Measurements from ENCODE around the gene USP17L30.
A peak's percentile ranks its signal among the peaks of the same experiment; 100 is the strongest.
"Not testable (repeated sequence)": the region's sequence is repeated elsewhere in the genome, so short reads cannot be mapped to it uniquely, and the experiment has no call there.

The USP17L30 gene

GRCh38 chr4:9362829-9363228 lies at the start of gene USP17L30:
Gene USP17L30, plus strand, starts transcription at chr4:9363129. Its CDS starts 0 bp downstream, at chr4:9363129.
- not testable (repeated sequence) for DNase-seq (ENCODE audit: low read depth in 3 of 3)

- not testable (repeated sequence) for DNase-seq (ENCODE audit: low read depth in 3 of 3)
Observed at GRCh38 chr4:9324191-9324590, 38.7 kb upstream of the USP17L30 start.

GRCh38 chr4:9324865-9325264 lies 38.1 kb upstream of the USP17L30 start, which contains the start of gene USP17L24:
Gene USP17L24, plus strand, starts transcription at chr4:9325165. Its CDS starts 0 bp downstream, at chr4:9325165.
- not testable (repeated sequence) for DNase-seq (ENCODE audit: low read depth in 3 of 3)

DNA sequence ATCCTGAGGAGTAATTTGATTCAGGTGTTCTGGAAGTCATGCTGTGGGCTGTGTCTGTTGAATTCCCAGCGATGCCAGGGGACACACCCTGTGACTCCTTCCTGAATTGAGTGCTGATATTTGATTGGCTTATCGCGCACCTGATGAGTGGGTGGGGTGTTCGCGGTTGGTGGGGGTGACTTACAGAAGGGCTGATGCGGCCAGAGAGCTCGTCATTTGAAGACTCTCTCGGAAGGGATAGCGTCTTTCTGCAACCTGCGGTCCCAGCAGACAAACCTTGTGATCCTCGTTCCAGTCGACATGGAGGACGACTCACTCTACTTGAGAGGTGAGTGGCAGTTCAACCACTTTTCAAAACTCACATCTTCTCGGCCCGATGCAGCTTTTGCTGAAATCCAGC lies 33.3 kb upstream of the USP17L30 start, which contains the start of gene USP17L25:
TSS of gene USP17L25 (plus strand) at position 301 of the 400 bp plus-strand sequence. CDS start at position 301, 0 bp downstream.
- not testable (repeated sequence) for DNase-seq (ENCODE audit: low read depth in 3 of 3)

- DNase-seq (ENCODE audit: low read depth in 3 of 3), result not testable (repeated sequence)
Observed at GRCh38 chr4:9334358-9334757, 28.6 kb upstream of the USP17L30 start, which contains the start of gene USP17L26. Gene USP17L26, plus strand, starts transcription at chr4:9334658. Its CDS starts 0 bp downstream, at chr4:9334658.

GRCh38 chr4:9339103-9339502 lies 23.8 kb upstream of the USP17L30 start, which contains the start of gene USP17L5:
Gene USP17L5, plus strand, starts transcription at chr4:9339403. Its CDS starts 0 bp downstream, at chr4:9339403.
- DNase-seq (ENCODE audit: low read depth in 3 of 3), result not testable (repeated sequence)

DNA sequence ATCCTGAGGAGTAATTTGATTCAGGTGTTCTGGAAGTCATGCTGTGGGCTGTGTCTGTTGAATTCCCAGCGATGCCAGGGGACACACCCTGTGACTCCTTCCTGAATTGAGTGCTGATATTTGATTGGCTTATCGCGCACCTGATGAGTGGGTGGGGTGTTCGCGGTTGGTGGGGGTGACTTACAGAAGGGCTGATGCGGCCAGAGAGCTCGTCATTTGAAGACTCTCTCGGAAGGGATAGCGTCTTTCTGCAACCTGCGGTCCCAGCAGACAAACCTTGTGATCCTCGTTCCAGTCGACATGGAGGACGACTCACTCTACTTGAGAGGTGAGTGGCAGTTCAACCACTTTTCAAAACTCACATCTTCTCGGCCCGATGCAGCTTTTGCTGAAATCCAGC lies 19.1 kb upstream of the USP17L30 start, which contains the start of gene USP17L27:
TSS of gene USP17L27 (plus strand) at position 301 of the 400 bp plus-strand sequence. CDS start at position 301, 0 bp downstream.
- DNase-seq (ENCODE audit: low read depth in 3 of 3), result not testable (repeated sequence)

GRCh38 chr4:9348593-9348992 lies 14.3 kb upstream of the USP17L30 start, which contains the start of gene USP17L28:
Gene USP17L28, plus strand, starts transcription at chr4:9348893. Its CDS starts 0 bp downstream, at chr4:9348893.
- DNase-seq (ENCODE audit: low read depth in 3 of 3), result not testable (repeated sequence)

DNA sequence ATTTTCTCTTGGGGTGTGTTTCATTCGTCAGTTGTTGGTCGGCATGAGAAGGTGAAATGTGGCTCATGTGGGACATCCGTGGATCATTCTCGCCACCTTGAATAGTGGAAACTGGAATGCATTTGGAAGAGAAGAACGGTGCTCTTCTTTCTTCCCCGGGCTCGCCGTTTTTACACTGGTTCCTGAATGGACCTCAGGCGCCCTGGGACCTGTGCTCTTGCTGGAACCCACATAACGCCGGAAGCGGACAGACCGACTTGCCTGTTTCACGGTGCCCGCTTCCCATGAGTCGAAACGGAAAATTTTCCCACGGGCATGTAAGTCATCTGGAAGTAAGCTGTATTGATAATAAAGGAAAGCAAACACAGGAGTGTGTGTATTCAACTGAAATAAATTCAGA lies 12.1 kb upstream of the USP17L30 start:
- not testable (repeated sequence) for DNase-seq (ENCODE audit: low read depth in 3 of 3)

DNA sequence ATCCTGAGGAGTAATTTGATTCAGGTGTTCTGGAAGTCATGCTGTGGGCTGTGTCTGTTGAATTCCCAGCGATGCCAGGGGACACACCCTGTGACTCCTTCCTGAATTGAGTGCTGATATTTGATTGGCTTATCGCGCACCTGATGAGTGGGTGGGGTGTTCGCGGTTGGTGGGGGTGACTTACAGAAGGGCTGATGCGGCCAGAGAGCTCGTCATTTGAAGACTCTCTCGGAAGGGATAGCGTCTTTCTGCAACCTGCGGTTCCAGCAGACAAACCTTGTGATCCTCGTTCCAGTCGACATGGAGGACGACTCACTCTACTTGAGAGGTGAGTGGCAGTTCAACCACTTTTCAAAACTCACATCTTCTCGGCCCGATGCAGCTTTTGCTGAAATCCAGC lies 9.6 kb upstream of the USP17L30 start, which contains the start of gene USP17L29:
TSS of gene USP17L29 (plus strand) at position 301 of the 400 bp plus-strand sequence. CDS start at position 301, 0 bp downstream.
- DNase-seq (ENCODE audit: low read depth in 3 of 3), result not testable (repeated sequence)

DNA sequence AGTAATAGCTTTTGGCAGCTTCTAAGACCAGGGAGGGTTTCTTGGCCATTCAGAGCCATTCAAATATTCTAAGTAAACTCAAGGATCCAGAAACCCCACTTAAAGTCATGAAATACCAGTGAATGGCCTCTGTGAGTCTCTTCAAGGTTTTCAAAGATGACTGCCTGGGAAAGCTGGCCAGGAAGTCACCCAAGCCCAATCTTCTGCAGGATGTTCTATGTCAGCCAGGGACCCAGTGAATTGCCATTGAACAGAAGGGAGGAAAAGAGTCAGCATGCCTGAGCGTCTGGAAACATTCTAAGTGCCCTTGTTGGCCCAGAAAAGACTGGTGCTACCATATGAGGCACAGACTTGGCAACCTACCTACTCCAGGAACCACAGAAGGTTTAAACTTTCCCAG lies 17.0 kb downstream of the USP17L30 start:
- not testable (repeated sequence) for DNase-seq (ENCODE audit: low read depth in 3 of 3)

DNA sequence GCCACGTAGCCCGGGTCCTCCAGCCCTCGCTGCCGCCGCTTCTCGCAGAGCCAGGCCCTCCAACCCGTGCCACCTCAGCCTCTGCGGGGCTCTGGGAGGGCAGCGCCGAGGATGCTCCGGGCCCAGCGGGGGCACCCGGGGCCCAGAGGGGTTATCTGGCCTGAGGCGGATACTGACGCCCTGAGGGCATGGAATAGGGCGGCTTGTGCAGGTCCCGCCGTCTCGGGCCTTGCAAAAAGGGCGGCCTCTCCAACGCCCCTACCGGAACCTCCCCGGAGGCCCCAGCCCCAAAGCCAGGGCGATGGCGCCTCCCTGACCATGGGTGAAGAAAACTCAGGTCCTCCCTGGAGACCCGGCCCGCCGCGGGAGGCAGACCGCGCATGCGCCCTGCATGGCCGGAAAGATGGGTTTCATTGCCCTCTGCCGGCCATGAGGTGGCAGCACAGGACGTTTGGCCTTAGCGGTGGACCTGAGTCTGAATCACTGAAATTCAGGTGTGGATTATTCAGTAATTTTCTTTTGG lies 18.1 kb downstream of the USP17L30 start:
- DNase-seq (ENCODE audit: low read depth in 3 of 3), result peak; percentile 5 to 34 (median 24)

GRCh38 chr4:9384126-9384525 lies 21.2 kb downstream of the USP17L30 start:
- DNase-seq (ENCODE audit: low read depth in 3 of 3), result no peak

- DNase-seq (ENCODE audit: low read depth in 3 of 3), result not testable (repeated sequence)
Observed at GRCh38 chr4:9389001-9389400, 26.1 kb downstream of the USP17L30 start.

- not testable (repeated sequence) for DNase-seq (ENCODE audit: low read depth in 3 of 3)
Observed at GRCh38 chr4:9405774-9406173, 42.8 kb downstream of the USP17L30 start.

GRCh38 chr4:9406491-9406890 lies 43.6 kb downstream of the USP17L30 start:
- not testable (repeated sequence) for DNase-seq (ENCODE audit: low read depth in 3 of 3)

DNA sequence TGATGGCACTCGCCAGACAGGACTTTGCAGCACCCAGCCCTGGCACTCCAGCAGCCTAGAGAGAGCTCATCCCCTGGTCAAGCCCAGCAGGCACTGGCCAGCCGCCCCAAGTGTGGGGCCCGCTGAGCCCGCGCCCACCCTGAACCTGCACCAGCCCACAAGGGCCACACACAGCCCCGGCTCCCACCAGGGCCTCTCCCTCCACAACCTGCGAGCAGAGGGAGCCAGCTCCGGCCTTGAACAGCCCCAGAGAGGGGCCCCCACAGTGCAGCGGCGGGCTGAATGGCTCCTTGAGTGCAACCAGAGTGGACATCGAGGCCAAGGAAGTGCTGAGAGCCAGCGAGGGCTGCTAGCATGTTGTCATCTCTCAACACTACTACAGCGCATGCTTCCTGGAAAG lies 46.9 kb downstream of the USP17L30 start:
- no peak for DNase-seq (ENCODE audit: low read depth in 3 of 3)
